ENCODE results near the gene ADCY3.

ADCY3 gene

DNA sequence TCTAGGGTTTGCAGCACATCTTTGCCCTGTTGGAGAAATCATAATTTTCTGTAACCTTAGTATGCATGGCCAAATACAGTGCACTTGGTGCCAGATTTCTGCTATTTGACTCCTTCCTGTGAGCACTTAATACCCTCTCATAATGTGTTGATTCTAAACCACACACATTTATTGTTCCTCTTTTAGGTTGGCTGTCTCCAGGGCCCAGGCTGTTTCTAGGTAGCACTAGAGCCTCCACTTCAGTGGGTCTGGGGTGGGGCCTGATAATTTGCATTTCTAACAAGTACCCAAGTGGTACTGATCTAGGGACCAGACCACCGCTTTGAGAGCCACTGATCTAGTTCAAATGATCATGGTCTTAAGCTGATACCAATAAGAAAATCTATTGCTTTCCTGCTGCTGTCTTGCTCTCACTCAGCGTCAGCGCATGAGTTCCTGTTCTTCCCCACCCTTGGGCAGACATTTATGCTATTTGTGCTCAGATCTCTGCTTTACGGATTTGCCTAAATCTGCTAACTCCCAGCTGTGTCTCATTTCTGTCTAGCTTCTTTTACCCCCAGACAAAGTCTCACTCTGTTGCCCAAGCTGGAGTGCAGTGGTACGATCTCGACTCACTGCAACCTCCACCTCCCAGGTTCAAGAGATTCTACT is 134.2 kb downstream of the ADCY3 start:
- DNase-seq (ENCODE audit: extremely low read depth in 1 of 2, low read depth in 1 of 2) = no peak

DNA sequence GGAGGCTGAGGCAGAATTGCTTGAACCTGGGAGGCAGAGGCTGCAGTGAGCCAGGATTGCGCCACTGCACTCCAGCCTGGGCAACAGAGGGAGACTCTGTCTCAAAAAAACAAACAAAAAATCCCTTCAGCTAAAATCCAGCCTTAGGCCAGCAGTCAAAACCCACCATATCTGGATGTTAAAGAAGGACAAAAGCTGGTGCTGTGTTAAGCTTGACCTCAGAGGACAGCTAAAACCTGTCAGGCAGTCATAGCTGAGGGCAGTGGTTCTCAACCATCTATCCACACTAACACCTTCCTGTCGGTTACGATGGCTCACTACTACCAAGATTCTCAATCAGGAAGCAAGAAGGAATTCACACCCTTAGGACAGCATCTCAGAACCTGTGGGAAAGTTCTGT is 136.4 kb downstream of the ADCY3 start:
- no peak for DNase-seq (ENCODE audit: extremely low read depth in 1 of 2, low read depth in 1 of 2)

DNA sequence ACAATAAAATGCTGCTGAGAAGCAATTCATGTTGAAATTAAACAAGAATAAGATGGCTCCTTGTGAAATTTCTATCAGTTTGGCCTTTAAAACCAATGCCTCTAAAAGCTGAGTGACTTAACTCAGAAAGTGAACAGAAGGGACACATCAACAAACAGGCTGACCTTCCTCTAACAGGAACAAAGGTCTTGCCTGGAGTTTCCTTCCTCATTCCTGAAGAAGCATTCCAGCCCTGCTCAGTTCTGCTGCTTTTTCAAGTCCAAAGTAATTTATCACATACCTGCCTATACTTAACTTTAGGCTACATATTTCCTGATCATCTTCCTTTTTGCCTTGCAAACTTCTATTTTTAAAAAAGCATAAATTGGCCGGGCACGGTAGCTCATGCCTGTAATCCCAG is 140.9 kb downstream of the ADCY3 start:
- DNase-seq (ENCODE audit: extremely low read depth in 1 of 2, low read depth in 1 of 2) = no peak

DNA sequence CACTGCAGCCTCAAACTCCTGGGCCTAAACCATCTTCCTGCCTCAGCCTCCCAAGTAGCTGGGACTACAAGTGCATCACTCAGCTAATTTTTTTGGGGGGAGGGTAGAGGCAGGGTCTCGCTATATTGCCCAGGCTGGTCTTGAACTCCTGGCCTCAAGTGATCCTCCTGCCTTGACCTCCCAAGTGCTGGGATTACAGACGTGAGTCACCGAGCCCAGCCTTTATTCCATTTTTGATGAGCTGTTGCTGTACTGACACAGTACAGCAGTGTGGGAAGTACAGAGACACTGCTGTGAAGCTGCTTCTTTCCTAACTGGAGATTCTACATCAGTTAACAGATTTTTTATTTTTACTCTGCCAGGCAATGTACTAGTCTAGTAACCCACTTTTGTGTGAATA is 145.7 kb downstream of the ADCY3 start:
- no peak for DNase-seq (ENCODE audit: extremely low read depth in 1 of 2, low read depth in 1 of 2)

DNA sequence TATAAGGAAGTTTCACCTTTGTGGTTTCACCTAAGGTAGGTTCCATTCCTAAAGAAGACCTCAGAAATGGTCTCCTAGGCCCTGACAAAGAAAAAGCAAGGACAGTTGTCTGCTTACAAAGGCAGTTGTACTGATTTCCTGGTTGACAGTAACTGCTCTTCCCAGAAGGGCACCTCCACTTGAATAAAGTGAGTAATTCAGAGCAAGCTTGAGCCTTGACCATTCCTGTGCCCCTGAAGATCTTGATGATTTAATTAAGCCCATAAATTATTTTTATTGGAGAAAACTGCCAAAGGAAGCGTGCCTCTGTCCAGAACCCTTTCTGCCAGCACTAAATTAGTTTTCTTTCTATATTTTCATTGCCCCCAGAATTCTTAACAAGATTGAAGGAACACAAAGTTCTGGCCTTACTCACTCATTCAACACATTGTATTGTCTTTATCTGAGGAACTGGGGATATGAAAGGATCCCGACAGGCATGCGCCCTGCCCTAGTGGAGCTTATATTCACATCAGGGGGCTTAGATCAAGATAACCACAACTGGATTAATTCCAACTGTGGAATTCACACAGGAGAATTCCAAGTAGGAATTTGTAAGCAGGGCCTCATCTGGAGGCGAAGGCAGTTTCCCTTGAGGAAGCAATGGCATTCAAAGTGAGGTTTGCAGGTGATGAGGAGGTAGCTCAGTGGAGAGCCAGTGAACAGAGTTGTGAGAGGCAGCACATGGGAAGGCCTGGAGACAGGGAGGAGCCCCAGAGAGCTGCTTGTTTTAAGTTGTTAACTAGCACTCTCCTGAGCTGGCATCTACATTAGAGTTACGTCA is 148.1 kb downstream of the ADCY3 start:
- DNase-seq (ENCODE audit: extremely low read depth in 1 of 2, low read depth in 1 of 2) = no peak

DNA sequence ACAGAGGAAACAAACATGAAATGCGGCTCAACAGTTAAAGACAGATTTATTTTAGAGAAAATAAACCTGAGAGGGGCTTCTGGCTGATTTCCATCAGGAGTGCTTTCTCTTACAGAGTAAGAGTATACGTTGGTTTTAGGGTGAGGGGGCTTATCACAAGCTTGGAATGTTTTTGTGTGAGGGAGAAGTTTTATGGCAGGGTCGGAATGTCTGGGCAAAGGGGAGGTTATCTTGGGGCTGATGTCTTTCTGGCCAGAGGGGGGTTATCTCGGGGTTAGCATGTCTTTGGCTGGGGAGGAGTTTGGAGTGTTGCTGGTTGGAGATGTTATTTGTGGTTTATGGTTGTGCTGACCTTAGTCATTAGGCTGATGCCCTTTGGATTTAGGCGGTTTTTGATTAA is 149.0 kb downstream of the ADCY3 start:
- no peak for DNase-seq (ENCODE audit: extremely low read depth in 1 of 2, low read depth in 1 of 2)
